GM21447 (cell line): ENCODE results near the gene TMOD1.
A peak's percentile ranks its signal among the peaks of the same experiment; 100 is the strongest.

Source experiments
- ATAC-seq: cut with Tn5 transposase; IDR thresholded peaks from one replicate; pipeline ENCODE4 v1.9.1; 2021; ENCODE audit not compliant: unreplicated experiment

TMOD1 gene

DNA sequence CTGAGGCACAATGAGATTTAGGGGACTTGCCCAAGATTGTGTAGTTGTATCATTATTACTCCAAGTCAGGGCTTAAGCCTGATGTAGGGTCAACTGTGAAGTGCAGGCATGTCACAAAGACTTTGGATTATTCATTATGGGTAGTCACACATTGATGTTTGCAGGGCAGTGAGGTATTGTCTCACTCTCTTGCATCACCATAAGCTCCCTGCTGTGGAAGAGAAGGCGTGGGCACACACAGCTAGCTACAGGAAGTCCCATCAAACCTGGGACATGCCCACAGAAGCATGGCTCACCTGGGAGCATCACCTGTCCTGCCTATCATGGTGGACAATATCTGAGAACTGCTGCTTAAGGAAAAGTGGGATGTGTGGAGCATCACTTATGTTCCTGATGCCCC lies 42.1 kb downstream of the TMOD1 start:
- ATAC-seq: no peak

DNA sequence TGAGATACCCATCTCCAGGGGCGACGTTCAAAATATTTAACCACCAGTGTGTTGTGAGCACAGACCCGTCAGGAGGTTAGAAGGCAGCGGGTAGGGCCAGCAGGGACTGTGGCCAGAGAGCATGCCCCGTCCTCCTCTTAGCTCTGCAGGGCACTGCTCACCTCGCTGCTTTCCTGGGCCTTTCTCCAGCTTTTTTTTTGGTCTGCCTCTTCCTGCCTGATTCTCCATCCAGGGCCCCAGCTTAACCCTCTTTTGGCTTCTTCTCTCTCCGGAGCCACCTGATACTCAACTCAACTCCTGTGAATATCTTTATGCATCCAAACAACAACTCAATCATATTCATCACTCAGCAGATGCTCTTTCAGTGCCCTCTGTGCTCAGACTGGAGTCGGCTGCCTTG lies 44.0 kb downstream of the TMOD1 start:
- no peak for ATAC-seq

DNA sequence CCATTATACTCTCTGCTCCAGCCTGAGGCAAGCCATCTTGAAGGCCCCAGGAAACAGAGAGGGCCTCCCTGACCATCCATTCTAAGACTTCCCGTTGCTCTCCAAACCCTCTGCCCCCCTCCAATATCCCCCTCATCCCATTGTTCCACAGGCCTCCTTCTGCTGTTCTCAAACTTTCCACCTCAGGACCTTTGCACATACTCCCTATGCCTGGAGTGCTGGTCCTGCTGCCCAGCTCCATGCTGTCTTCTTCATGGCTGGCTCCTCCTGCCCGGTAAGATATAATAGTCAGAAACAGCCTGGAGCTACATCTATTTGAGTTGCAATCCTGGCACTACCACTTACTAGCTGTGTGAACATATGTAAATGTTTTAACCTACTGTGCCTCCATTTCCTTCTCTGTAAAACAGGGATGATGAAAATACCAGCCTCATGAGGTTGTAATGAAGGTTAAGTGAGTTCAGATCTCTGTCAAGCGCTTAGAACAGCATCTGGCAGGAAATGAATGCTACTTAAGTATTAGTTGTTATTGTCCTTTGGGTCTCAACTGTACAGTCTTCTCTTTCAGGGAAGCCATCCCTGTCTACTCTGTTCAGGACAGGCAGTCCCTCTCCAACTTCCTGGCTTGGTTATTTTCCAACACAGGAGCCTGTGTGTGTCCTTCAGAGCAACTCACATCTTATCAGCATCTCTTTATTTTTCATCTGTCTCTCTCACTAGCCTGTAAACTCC lies 45.8 kb downstream of the TMOD1 start:
- ATAC-seq: no peak

DNA sequence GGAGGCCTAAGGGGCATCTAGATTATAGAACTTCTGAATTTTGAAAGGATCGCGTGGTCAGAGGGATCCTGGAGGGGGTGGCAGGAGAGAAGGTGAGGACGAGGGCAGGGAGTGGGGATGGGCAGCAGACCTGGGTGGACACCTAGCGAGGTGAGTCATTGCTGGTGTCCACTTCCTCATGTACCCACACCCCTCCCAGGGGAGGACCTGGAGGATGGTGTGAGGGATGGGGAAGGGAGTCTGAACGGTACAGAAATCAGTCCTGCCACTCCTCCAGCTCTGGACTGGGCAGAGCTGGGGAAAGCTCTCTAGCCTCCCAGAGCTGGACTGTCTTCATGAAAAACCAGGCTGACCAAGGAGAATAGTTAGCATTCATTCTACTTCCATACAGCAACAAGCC lies 46.9 kb downstream of the TMOD1 start:
- no peak for ATAC-seq

DNA sequence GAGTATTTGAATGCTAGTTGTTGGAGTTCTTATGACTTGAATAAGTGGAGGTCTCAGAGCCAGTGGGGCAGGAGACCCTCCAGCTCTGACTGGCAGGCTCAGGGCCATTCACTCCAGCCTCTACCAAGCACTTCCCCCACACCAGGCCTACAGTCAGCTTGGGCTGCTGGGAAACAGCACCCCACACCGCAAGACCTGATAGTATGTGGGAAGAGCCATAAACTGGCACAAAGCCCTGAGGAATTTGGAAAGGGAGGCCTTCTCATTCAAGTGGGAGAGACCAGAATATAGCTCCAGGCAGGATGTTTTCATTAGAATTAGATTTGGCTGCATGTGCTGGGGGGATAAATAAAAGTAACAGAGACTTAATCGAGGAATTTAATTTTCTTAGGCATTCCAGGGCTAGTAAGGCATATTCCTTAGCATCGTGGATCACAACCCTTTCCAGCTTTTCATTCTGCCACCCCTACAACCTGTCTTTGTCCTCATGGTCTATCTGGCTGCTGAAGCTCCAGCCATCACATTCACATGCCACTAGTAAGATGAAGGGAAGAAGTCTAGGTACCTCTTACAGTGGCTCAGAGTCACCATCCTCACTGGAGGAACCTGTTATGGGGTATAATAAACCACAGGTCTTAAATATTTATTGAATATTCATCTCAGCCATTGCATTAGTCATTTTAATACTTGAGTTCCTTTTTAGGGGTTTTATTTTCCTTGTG lies 47.5 kb downstream of the TMOD1 start:
- ATAC-seq: no peak

DNA sequence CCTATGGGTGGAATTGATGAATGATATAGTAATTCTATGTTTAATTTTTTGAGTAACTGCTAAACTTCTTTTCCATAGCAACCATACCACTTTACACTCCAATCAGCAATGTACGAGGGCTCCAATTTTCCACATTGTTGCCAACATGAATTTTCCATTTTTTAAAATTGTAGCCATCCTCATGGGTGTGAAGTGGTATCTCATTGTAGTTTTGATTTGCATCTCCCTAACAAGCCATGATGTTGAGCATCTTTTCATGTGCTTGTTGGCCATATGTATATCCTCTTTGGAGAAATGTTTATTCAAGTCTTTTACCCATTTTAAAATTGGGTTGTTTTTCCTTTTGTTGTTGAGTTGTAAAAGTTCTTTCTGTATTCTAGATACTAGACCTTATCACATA lies 48.9 kb downstream of the TMOD1 start:
- no peak for ATAC-seq

DNA sequence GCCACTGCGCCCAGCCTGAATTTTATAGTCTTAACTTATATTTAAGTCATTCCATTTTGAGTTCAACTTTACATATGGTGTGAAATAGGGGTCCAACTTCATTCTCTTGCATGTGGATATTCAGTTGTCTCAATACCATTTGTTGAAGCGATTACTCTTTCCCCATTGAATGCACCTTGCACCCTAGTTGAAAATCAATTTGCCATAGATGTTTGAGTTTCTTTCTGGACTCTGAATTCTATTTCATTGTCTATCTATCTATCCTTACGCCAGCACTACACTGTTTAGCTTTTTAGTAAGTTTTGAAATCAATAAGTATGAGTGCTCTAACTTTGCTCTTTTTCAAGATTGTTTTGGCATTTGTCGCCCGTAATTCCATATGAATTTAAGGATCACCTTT lies 49.8 kb downstream of the TMOD1 start:
- no peak for ATAC-seq

DNA sequence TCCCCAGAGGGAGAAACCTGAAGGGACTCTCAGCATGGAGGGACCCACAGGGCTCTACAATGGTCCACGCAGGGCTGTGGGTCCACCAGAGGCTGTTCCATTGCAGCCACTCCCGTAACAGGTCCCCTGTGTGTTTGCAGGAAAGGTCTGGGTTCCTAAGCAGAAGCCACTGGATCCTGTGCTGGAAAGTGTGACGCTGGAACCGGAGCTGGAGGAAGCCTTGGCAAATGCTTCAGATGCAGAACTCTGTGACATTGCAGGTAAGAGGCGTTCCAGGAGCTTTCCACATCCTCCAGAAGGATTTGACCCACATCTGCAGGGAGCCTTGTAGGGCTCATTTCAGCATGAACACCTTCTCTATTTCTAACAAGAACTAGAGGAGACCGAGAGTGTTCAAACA lies 51.7 kb downstream of the TMOD1 start:
- ATAC-seq: no peak

DNA sequence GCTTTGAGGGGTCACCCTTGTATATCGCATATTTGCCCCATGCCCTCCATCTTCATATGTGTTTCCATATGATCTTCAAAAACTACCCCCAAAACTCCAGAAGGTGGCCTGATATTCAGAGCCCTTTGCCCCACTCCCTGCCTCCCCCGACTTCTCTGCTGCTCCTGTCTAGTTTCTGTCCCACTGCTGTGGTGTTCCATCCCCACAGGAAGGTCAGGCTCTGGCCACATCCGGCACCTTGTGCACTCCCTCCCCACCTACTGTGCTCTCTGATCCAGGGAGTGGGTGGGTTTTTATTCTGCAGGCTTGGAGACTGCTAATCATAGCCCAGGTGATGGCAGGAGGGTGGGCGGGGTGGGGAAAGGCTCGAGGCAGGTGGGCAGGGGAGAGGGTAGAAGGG lies 52.4 kb downstream of the TMOD1 start:
- ATAC-seq: no peak

DNA sequence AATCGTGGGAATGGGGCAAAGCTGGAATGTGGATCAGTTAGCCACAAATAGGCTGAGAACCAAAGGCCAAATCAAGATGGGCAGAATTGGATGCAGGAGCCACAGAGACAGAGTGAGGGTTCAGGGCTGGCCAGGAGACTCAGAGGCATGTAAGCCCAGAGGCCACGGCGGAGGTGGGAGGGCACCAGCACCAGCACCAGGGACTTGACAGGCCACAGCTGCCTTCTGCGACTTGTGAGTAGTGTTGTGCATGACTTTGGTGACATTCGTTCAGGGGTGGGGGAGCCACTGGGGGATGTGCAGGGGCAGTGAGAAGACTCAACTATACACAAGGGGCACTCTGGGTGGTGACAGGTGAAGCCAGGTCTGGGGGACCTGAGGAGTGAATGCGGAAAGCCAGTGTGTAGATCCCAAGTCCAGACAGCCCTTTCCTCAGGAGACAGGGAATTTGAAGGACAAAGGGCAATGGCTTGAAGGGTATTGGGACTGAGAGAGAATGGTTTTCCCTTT lies 53.2 kb downstream of the TMOD1 start:
- ATAC-seq: no peak

DNA sequence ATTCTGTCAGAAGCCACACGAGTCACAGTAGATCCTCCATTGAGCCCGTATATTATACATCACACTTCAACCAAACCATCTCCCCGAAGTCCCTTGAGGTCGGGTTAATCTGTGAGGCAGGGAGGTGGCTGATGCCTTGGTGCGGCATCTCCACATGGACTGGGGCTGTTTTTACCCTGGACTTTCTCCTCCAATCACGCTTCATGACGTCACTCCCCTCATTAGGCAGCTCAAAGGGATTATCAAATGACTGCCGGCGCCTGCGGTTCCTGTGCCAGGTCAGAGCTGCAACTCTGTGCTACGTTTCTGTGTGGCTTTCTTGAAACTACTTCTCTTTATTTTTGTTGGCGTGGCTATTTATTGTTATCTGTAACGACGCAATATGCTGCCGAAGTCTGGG lies 53.7 kb downstream of the TMOD1 start:
- no peak for ATAC-seq

DNA sequence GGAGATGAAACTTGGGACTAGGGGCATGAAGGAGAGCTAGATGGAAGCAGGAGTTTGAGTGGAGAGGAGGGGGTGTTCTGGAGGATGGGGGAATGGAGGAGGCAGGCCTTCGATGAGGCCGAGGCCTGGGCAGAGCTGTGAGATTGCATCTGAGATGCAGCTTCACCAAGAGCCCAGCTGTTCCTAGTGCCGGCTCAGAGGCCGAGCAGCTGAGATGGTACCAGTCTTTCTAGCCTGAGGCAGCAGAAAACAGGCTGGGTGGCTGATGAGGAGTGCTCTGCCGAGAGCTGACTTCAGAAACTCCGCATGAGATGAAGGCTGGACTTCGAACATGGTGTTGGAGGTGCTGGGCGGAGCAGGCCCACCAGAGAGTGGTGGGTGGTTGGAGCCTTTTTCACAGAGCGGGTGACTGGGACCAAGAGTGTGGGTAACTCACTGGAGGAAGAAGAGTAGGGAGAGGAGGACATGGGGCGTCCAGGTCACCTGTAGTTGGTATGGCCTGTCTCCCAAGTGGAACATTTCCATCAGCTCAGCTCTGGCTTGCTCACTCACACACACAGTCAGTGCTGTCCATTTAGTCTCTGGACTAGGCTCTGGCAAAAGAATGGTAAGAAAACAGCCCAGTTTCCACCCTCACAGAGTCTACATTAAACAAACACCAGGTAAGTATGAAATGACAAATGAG lies 54.7 kb downstream of the TMOD1 start:
- no peak for ATAC-seq

DNA sequence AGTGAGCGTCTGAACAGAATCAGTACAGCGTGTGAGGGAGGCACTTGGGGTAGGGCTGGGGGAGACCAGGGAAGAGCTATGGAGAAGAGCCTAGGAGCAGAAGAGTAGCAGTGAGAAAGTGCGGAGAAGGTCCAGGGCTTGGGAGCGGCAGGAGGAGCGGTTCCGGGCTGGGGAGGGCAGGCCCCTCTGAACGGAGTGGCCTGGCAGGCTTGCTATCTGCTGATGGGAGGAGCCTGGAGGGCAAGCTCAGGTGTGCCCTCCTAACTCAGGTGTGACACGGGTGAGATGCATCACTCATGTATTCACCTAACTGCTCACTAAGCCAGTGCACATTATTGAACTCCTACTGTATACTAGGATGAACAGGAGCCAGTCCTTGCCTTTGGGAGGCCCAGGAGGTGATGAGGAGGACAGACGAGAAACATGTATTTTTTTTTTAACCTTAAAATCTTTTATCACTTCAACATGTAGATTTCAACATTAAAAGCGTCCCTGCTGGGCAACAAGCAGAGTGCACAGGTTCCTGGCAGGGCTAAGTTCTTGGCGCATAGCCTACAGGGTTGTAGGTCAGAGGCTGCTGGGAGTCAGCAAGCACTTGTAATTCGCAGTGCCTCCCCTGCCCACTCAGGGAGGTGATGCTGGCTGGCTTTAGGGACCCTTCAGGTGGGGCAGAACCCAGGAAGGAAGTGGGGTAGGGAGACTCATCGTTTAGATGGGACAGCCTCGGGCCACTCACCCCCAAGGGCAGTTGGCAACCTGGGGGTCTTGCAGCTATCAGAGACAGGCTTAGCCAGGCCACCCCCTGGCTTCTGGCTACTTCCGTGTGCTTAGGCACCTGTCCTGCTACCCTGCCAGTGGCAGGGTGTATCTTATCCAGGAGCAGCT lies 55.5 kb downstream of the TMOD1 start:
- no peak for ATAC-seq

DNA sequence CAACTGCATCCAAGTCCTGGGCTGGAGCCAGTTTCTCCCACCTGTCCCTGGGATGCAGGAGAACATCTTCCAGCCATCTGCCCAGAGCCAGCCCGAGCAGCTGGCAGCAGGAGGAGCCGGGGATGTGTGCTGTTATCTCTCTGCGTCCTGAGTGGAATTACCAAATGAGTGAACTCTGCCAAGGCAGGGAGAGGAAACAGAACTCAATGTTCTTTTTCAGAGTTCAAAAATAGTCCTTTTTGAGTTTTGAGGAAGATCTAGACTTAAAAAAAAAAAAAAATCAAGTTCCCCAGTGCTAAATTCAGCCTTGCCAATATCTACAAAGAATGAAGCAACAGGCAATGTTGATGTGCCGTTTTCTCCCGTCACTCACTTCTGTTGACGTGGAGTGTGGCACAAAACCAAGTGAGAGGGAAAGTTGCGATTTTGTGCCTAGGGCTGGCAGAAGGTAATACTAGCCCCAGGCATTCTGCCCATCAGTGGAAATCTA lies 56.2 kb downstream of the TMOD1 start:
- no peak for ATAC-seq

DNA sequence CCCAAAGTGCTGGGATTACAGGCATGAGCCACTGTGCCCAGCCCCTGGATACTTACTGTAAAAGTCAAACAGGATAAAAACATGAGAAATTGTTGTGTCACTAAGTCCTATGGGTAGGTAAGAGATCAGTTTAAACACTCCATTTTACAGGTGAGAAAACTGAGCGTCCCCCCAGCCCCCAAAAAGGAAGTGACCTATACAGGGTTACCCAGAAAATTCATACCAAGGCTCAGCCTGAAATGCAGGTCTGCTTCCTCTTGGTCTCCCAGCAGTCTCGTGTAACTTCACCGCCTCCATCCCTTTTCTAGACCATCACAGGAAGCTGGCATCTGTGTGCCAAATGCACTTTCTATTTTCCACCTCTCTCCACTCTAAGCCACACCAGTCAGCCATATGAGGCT lies 57.2 kb downstream of the TMOD1 start:
- peak; percentile 51 for ATAC-seq

DNA sequence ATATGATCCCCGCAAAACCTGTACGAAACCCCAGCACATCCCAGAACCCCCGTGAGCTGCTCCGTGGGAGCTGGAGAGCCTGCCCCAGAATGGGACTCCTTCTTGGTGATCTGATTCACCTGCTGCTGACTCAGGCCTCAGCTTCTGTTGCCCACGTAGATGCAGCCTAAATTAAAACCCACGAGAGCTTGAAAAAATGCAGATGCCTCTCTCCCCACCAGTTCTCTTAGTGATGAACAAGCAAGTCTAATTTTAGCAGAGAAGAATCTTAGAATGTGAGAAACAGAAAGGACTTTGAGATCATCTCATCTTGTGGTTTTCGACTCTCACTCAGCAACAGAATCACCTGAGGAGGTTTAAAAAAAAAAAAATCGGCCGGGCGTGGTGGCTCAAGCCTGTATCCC lies 57.6 kb downstream of the TMOD1 start:
- ATAC-seq: peak; percentile 70

DNA sequence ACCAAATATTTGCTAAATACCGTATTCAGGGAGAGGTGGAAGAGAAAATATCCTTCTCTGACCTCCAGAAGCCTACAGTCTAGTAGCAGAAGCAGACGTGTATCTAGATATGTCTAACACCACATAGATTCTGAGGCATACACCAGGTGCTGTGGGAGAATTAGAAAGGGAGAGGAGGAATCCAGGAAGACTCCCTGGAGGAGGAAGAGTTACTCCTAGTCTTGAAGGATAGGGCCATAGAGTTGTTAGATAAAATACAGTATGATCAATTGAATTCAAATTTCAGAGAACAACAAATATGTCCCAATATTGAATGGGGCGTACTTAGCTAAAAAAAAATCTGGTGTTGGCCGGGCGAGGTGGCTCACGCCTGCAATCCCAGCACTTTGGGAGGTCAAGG lies 58.7 kb downstream of the TMOD1 start:
- ATAC-seq: no peak

DNA sequence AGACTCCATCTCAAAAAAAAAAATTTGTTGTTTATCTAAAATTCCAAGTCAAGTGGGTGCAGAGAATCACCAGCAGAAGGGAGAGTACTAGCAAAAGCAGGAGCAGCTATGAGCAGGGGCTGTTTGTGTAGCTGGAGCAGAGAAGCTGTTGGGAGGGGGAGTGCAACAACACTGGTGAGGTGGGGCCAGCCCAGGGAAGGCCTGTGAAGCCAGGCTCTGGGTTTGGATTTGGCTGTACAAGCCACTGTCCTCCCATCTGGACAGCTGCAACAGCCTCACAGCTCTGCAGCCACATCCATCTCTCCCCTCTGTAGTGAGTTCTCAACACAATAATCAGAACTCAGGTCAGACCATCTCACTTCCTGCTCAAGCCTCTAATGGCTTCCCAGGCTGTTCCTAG lies 59.4 kb downstream of the TMOD1 start:
- ATAC-seq: no peak

DNA sequence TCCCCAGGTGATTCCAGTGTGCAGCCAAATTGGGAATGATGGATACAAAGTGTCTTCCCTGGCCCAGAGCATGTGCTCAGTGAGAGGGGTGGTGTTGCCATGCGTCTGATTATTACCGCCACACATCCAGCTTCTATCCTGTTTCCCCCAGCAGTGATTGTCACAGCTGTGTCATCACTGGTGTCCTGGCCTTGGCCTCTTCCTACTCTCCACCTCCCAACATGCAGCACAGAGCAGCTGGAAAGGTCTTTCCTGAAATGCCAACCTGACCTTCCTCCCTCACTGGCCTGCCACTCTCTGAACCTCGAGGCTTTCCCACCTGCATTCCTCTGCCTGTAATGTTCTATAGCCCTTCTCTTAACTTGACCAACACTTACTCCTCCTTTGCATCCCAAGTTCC lies 60.0 kb downstream of the TMOD1 start:
- no peak for ATAC-seq

DNA sequence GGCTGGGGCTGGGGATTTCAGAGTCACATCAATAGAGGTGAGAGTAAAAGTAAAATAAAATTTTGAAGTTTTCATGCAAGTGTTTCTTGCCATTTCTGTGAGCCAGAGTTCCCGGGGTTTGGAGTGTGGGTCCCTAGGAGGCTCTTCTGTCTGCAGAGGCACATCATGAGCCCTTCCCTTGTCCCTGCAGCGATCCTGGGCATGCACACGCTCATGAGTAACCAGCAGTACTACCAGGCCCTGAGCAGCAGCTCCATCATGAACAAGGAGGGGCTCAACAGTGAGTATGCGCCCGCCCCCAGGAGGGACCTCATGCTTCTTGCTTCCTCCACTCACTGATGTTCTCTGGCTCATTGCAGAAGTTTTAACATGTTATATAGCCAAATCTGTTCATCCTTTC lies 61.1 kb downstream of the TMOD1 start:
- no peak for ATAC-seq
